Parathyroid adenoma (tissue), 2 donors: ENCODE measurements around the gene ADGRG6.

ENCODE experiments used
- H2AFZ ChIP-seq: fragments of 300-600 bp; sonication (generic); one replicate; pipeline ENCODE4 v1.7.0; 2017; ENCODE audit warnings: antibody characterized with exemption, mild to moderate bottlenecking
- H3K27ac ChIP-seq: fragments of 300-600 bp; sonication (generic); one replicate; pipeline ENCODE4 v1.7.0; 2017
- H3K27me3 ChIP-seq: fragments of 300-600 bp; sonication (generic); one replicate; pipeline ENCODE4 v1.7.0; 2017; ENCODE audit warnings: low read length; ENCODE audit not compliant: control insufficient read depth, insufficient read depth
- H3K36me3 ChIP-seq: fragments of 300-600 bp; sonication (generic); one replicate; pipeline ENCODE4 v1.7.0; 2017; ENCODE audit warnings: low read length; ENCODE audit not compliant: control insufficient read depth, insufficient read depth
- H3K4me1 ChIP-seq: fragments of 300-600 bp; sonication (generic); one replicate; pipeline ENCODE4 v1.7.0; 2017; ENCODE audit warnings: control low read depth
- H3K4me2 ChIP-seq: fragments of 300-600 bp; sonication (generic); one replicate; pipeline ENCODE4 v1.7.0; 2017; ENCODE audit warnings: low read length
- H3K4me3 ChIP-seq: fragments of 300-600 bp; sonication (generic); one replicate; pipeline ENCODE4 v1.7.0; 2017; ENCODE audit warnings: low read depth, low read length
- H3K79me2 ChIP-seq: fragments of 300-600 bp; sonication (generic); one replicate; pipeline ENCODE4 v1.7.0; 2017; ENCODE audit warnings: control low read depth
- H3K9ac ChIP-seq: fragments of 300-600 bp; sonication (generic); one replicate; pipeline ENCODE4 v1.7.0; 2017; ENCODE audit warnings: mild to moderate bottlenecking
- H3K9me3 ChIP-seq: fragments of 300-600 bp; sonication (generic); one replicate; pipeline ENCODE4 v1.7.0; 2017; ENCODE audit warnings: low read length; ENCODE audit not compliant: control insufficient read depth
- TF ChIP-seq, protein P1 (sequence below): fragments of 300-600 bp; sonication (generic); IDR thresholded peaks from one replicate; pipeline ENCODE4 v1.7.0; 2017; ENCODE audit warnings: antibody characterized with exemption, mild to moderate bottlenecking
- donor health status: primary hyperparathyroidism.

Gene ADGRG6

DNA sequence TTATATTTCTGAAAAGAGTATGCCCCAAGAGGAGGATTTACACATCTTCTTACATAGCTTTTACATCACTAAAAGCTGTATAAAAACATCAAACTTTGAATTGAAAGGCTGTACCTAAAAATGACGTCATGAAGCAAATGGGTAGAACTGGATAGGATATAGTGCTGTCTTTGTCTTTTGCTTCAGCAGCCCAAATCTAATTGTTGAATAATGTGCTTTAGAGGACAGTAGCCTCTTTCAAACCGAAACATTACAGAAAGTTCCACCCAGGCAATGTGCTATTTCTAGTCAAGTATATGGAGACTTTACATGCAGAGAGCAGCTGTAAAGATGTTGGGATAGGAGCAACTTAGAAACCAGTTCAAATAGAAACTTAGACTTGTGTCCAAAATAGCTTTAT is 51.9 kb downstream of the ADGRG6 start:
- Histone ChIP-seq H3K9ac (no peak overlapping the region), H3K4me2 (no peak overlapping the region), H3K4me3 (no peak overlapping the region), H3K79me2 (no peaks in the 10 kb centered on the region), H3K27me3 (no peaks in the 10 kb centered on the region), H3K27ac (no peak overlapping the region), H3K9me3 (no peaks in the 10 kb centered on the region), H3K36me3 (no peaks in the 10 kb centered on the region), H3K4me1 (no peaks in the 10 kb centered on the region), H2AFZ (no peak overlapping the region)
- TF ChIP-seq, protein P1, sequence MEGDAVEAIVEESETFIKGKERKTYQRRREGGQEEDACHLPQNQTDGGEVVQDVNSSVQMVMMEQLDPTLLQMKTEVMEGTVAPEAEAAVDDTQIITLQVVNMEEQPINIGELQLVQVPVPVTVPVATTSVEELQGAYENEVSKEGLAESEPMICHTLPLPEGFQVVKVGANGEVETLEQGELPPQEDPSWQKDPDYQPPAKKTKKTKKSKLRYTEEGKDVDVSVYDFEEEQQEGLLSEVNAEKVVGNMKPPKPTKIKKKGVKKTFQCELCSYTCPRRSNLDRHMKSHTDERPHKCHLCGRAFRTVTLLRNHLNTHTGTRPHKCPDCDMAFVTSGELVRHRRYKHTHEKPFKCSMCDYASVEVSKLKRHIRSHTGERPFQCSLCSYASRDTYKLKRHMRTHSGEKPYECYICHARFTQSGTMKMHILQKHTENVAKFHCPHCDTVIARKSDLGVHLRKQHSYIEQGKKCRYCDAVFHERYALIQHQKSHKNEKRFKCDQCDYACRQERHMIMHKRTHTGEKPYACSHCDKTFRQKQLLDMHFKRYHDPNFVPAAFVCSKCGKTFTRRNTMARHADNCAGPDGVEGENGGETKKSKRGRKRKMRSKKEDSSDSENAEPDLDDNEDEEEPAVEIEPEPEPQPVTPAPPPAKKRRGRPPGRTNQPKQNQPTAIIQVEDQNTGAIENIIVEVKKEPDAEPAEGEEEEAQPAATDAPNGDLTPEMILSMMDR: no peak

- Histone ChIP-seq H2AFZ (no peak overlapping the region), H3K79me2 (no peaks in the 10 kb centered on the region), H3K9me3 (no peaks in the 10 kb centered on the region), H3K9ac (no peak overlapping the region), H3K4me3 (no peak overlapping the region), H3K36me3 (no peaks in the 10 kb centered on the region), H3K4me2 (no peak overlapping the region), H3K27me3 (no peaks in the 10 kb centered on the region), H3K4me1 (peaks cover 5% of the 10 kb centered on the region), H3K27ac (no peak overlapping the region)
- TF ChIP-seq, protein P1: no peak
Observed at GRCh38 chr6:142354650-142355049, 52.8 kb downstream of the ADGRG6 start.

DNA sequence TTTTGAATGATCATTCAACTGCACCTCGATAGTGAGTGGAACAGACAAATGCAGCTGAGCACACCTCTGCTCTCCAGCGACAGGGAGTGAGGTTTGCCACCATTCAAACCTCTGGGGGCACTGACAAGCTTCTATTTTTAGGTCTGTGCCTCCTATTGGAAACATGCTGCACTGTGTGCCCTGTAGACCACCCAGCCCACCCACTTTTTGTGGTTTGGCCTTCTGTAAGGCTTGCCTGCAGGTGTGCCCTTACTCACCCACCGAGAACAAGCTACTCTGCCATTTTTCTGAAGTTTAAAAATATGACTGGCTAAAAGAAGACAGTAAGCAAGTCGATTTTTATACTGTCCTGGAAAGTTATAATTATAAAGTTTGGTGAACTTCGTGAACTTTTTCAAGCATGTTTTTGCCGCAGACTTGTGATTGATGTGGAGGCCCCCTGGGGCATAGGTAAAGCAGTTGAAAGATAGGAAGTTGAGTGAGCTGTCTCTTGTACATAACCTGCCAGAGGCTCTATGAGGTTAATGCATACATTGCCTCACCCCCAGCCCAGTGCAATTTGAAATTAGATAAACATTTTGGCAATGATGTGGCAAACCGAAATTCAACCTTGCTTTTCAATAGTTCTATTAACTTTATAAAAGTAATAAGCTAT is 53.8 kb downstream of the ADGRG6 start:
- H3K9me3 ChIP-seq: no peaks in the 10 kb centered on the region
- H3K36me3 ChIP-seq: no peaks in the 10 kb centered on the region
- no peak overlapping the region for H3K27ac ChIP-seq
- no peaks in the 10 kb centered on the region for H3K27me3 ChIP-seq
- H3K9ac ChIP-seq: no peak overlapping the region
- TF ChIP-seq, protein P1: no peak
- H2AFZ ChIP-seq: no peak overlapping the region
- H3K4me1 ChIP-seq: peaks cover 5% of the 10 kb centered on the region
- no peak overlapping the region for H3K4me3 ChIP-seq
- H3K4me2 ChIP-seq: no peak overlapping the region
- H3K79me2 ChIP-seq: no peaks in the 10 kb centered on the region

- TF ChIP-seq, protein P1: no peak
Observed at GRCh38 chr6:142356201-142356883, 54.5 kb downstream of the ADGRG6 start.

DNA sequence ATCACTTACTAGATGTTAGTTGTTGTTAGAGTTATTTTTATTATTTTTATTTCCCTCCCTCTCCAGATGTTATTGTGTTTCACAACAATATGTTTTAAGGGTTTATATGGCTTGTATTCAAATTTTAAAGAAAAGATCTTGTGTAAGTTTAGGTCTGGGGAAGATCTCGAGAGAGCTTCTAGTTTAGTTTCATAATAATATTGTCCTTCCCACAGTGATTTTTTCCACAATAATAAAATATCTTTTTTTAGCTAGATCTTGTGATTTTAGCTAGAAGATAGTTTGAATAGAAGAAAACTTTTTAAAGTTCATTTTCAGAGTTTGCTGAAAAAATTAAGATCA is 55.0 kb downstream of the ADGRG6 start:
- Histone ChIP-seq H3K4me2 (no peak overlapping the region), H3K27ac (no peak overlapping the region), H3K9ac (no peak overlapping the region), H3K4me1 (peaks cover 5% of the 10 kb centered on the region), H3K9me3 (no peaks in the 10 kb centered on the region), H3K79me2 (no peaks in the 10 kb centered on the region), H3K36me3 (no peaks in the 10 kb centered on the region), H3K27me3 (no peaks in the 10 kb centered on the region), H3K4me3 (no peak overlapping the region), H2AFZ (no peak overlapping the region)
- TF ChIP-seq, protein P1: no peak

More at GRCh38 chr6:142356201-142356883, 54.5 kb downstream of the ADGRG6 start:
- H3K9ac ChIP-seq: no peak overlapping the region
- no peak overlapping the region for H3K4me3 ChIP-seq
- H2AFZ ChIP-seq: no peak overlapping the region
- no peaks in the 10 kb centered on the region for H3K27me3 ChIP-seq
- H3K4me2 ChIP-seq: no peak overlapping the region
- H3K4me1 ChIP-seq: peaks cover 5% of the 10 kb centered on the region
- no peaks in the 10 kb centered on the region for H3K79me2 ChIP-seq
- H3K9me3 ChIP-seq: no peaks in the 10 kb centered on the region
- no peaks in the 10 kb centered on the region for H3K36me3 ChIP-seq
- H3K27ac ChIP-seq: no peak overlapping the region
